GM06990 (cell line): ENCODE results near the gene NTSR1.

Source experiments
- DNase-seq: peaks from one replicate; pipeline ENCODE4 v3.0.0-alpha.2; 2011; ENCODE audit not compliant: insufficient read length; ENCODE audit errors: extremely low read depth
- H3K27me3 ChIP-seq: replicated peaks from 2 replicates; pipeline ENCODE4 v1.6.0; 2011; ENCODE audit warnings: low read length; ENCODE audit not compliant: control insufficient read depth, insufficient read depth
- H3K36me3 ChIP-seq: 2 replicates; pipeline ENCODE4 v1.5.1; 2011; ENCODE audit warnings: low read length; ENCODE audit not compliant: control insufficient read depth, insufficient read depth
- H3K4me3 ChIP-seq: replicated peaks from 2 replicates; pipeline ENCODE4 v1.5.1; 2011; ENCODE audit warnings: low read depth, mild to moderate bottlenecking, control low read depth, low read length
- TF ChIP-seq, protein P1 (sequence below): IDR thresholded peaks from 2 replicates; pipeline ENCODE4 v1.5.1; 2011; ENCODE audit warnings: low read length, control low read depth, mild to moderate bottlenecking, inconsistent platforms; ENCODE audit not compliant: insufficient read depth, poor library complexity, severe bottlenecking

Gene NTSR1

DNA sequence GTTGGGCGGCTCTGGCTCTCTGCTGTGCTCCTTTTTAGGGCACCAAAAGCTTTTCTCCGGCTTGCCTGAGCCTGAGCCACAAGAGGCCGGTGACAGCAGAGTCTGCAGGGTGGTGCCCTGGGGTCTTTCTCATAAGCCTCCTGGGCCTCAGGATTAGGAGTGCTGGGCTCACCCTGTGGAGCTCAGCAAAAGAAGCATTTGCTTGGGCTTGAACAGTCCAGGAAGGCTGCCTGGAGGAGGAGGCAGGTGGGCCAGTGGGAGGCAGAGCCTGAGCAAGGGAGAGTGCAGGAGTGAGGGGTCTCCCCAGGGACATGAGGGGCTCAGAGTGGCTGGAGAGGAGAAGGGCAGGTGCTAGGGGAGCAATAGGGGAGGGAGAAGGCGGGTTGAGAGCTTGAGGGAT lies 54.8 kb downstream of the NTSR1 start:
- Histone ChIP-seq H3K27me3 (no peaks in the 10 kb centered on the region; the same call in 1 of the 2 replicates), H3K36me3 (no peaks in the 10 kb centered on the region), H3K4me3 (no peak overlapping the region)
- TF ChIP-seq, protein P1, sequence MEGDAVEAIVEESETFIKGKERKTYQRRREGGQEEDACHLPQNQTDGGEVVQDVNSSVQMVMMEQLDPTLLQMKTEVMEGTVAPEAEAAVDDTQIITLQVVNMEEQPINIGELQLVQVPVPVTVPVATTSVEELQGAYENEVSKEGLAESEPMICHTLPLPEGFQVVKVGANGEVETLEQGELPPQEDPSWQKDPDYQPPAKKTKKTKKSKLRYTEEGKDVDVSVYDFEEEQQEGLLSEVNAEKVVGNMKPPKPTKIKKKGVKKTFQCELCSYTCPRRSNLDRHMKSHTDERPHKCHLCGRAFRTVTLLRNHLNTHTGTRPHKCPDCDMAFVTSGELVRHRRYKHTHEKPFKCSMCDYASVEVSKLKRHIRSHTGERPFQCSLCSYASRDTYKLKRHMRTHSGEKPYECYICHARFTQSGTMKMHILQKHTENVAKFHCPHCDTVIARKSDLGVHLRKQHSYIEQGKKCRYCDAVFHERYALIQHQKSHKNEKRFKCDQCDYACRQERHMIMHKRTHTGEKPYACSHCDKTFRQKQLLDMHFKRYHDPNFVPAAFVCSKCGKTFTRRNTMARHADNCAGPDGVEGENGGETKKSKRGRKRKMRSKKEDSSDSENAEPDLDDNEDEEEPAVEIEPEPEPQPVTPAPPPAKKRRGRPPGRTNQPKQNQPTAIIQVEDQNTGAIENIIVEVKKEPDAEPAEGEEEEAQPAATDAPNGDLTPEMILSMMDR, result no peak
- no peak for DNase-seq

DNA sequence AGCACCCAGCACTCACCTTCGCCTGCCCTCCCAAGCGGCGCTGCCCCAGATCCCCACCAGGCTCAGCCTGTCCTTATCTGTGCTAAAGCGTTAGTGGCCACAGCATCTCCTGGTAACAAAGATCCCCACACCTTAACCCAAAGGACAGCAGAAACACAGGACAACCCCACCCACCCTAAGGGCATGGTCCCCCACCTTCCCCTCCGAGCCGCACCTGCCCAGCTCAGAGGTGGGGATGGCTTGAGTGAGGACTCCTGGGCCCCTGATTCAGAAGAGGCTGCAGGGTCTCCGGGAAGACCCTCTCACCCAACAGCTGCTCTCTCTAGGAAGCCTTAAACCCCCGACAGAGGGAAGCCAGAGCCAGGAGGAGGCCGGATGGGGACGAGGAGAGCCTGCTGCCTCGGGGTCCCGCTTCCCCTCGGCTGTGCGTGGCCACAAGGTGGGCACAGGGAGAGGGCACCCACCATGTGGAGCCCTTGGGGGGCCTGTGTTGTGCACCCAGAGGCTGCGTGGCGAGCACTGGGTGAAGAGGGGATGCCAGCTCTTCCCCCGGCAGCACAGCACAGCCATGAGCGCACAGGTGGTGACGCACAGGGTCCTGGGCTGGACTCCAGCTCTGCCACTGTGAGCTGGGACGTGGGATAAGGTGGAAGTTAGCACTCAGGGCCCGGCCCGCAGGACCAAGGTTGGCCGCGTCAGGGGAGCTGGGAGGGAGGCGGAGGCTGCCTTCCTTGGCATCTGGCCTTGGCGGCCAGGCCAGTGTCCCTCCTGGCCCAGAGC lies 55.7 kb downstream of the NTSR1 start:
- Histone ChIP-seq H3K27me3 (peaks cover 2% of the 10 kb centered on the region), H3K4me3 (no peak overlapping the region), H3K36me3 (no peaks in the 10 kb centered on the region)
- TF ChIP-seq, protein P1, result no peak
- DNase-seq, result no peak

DNA sequence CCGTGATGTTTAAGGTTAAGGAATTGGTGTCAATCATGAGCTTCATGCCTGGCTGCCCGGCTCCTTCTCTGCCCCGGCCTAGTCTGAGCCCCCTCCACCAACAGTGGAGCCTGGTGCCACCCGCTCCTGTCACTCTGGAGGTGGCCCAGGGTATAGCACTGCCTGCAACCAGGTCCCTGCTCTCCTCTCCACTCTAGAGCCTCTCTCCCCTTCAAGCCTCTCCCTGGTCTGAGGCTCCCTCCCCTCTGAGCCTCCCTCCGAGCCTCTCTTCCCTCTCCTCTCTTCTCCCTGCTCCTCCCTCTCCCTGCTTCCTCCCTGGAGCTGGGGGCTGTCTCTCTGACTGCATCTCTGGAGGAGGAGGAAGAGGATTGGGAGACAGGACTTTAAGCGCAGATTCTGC lies 56.4 kb downstream of the NTSR1 start:
- TF ChIP-seq, protein P1, result no peak
- H3K27me3 ChIP-seq, result peaks cover 2% of the 10 kb centered on the region
- no peaks in the 10 kb centered on the region for H3K36me3 ChIP-seq
- DNase-seq, result no peak
- no peak overlapping the region for H3K4me3 ChIP-seq

DNA sequence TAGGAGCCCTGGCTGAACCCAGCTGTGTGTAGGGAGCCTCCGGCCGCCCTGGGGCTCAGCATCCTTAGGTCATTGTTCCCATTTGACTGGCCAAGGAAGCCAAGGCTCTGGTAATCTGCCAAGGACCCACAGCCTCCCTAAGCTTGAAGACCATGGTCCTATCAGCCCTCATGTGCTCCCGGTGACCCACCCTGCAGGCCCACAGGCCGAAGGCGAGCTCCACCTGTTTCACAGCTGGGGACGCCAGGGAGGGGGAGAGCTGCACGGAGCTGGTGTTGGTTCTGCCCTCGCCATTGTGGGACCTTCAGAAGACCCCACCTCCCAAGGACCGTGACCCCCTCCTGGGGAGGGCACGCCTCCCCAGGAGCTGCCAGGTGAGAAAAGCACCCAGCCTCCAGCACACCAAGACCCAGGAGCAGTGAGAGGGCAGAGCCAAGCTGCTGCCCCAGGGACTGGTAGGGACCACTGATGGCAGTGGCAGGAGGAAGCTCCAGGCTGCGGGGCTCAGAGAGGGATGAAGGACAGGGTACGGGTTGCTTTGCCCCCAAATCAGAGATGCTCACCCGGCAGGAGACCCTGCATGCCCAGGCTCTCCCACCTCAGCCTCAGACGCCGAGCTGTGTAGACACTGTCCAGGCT lies 56.9 kb downstream of the NTSR1 start:
- no peak for DNase-seq
- Histone ChIP-seq H3K4me3 (no peak overlapping the region), H3K36me3 (no peaks in the 10 kb centered on the region), H3K27me3 (peaks cover 2% of the 10 kb centered on the region)
- TF ChIP-seq, protein P1, result no peak

DNA sequence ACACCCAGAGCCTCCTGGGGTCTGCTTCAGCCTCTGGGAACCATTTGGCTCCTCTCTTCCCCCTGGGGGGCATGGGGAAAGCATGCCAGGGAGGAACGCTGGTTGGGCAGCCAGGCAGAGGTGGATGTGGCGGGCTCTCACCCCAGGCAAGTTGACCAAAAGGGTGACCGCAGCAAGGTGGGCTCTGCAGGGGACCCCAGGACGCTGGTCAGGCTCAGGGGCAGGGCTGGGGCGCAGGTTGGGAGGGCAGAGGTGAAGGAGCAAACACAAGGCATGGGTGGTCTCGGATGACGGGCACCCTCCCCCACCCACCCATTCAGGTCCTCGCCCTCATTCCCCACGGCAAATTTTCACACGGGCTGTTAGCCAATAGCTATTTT lies 57.4 kb downstream of the NTSR1 start:
- TF ChIP-seq, protein P1, result no peak
- Histone ChIP-seq H3K36me3 (no peaks in the 10 kb centered on the region), H3K27me3 (peaks cover 2% of the 10 kb centered on the region), H3K4me3 (no peak overlapping the region)
- no peak for DNase-seq

DNA sequence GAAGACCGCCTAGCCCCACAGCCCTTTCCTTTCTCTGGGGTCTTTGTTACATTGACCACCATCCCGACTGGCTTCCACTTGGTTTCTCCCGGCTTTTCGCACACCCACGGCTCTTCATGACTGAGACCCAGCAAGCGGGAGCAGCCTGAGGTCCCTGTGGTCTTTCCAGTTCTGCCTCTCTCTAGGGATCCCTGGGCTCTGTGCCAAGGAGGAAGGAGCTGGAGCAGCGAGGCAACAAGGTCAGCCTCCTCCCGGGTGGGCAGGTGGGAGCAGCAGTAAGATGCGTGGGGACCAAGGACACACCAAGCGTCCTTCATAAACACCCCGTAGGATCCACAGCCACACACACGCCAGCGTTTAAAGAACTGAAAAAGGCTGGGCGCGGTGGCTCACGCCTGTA lies 58.1 kb downstream of the NTSR1 start:
- TF ChIP-seq, protein P1, result no peak
- Histone ChIP-seq H3K36me3 (no peaks in the 10 kb centered on the region), H3K27me3 (peaks cover 2% of the 10 kb centered on the region), H3K4me3 (no peak overlapping the region)
- DNase-seq, result no peak
